PFSK-1 (cell line): ENCODE measurements around the gene FHL1.

ENCODE experiments used
- POLR2AphosphoS5 ChIP-seq: IDR thresholded peaks from 2 replicates; pipeline ENCODE4 v1.6.1; 2012; ENCODE audit warnings: low read depth, mild to moderate bottlenecking, control low read depth, low read length, moderate library complexity
- REST ChIP-seq, 2 experiments: IDR thresholded peaks; 2 replicates each; pipeline versions ENCODE4 v1.6.1 to v1.8.0; 2011 to 2012; ENCODE audit warnings: low read depth in 2 of 2, low read length in 2 of 2, control low read depth in 1 of 2, inconsistent platforms in 1 of 2, mild to moderate bottlenecking in 1 of 2, moderate library complexity in 1 of 2; ENCODE audit not compliant: insufficient read depth in 1 of 2

- TF ChIP-seq POLR2AphosphoS5: no peak
- TF ChIP-seq REST (IDR thresholded peaks at IDR 0.05; ENCODE audit: insufficient read depth in 1 of 2, low read depth in 2 of 2, low read length in 2 of 2): no peak
Observed at GRCh38 chrX:136220951-136221350, 73.6 kb downstream of the FHL1 start.
